ENCODE measurements around the gene EFCAB10. TPM values are rescaled to one million over a fixed set of nuclear protein-coding genes. Genes with fewer than 3 reads are reported as not detected.

EFCAB10 gene
- total and polyA plus RNA-seq, 2 of the 13 experiments (the other 11 are each of a cell fraction or from before 2014, with no cell fraction given), result 0.40 TPM; not detected in 1

DNA sequence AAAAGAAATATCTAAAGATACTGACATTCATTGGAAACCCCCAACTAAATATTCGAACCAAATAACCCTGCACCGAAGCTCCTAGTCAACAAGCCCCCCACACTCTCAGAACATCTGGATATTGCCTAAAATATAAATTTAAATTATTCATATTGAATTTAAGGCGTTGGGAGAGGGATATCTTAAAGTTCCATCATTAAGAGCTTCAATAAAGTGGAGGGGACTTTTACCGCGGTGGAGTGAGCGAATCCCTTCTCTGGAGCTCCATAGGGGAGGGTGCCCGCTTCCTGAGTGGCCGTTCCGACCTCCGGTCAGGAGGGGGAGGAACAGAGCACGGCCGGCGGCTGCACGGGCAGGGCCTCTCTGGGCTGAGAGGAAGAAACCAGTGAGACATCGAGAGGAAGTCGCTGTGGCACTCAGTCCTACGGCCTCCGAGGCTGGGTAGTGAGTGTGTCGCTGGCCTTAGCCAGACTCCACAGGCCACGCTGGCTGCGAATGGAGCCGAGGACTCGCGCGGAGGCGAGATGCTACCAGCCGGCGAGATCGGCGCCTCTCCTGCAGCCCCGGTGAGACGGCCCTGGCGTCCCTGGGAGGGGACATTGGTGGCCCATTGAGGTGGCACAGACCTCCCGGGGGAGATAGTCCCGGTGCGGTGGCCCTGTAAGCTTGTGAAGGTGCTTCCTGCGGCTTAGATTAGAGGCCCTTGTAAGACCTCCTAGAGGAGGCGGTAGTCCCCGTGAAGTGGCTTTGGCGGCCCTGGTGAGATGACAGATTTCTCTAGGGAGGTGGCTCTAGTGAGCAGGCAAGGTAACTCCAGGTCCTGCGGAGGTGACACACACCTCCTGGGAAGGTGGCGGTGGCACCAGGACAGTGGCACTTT, 49.3 kb downstream of the EFCAB10 start, which contains the start of gene RINT1 (continued):
- TF ChIP-seq, protein P1, sequence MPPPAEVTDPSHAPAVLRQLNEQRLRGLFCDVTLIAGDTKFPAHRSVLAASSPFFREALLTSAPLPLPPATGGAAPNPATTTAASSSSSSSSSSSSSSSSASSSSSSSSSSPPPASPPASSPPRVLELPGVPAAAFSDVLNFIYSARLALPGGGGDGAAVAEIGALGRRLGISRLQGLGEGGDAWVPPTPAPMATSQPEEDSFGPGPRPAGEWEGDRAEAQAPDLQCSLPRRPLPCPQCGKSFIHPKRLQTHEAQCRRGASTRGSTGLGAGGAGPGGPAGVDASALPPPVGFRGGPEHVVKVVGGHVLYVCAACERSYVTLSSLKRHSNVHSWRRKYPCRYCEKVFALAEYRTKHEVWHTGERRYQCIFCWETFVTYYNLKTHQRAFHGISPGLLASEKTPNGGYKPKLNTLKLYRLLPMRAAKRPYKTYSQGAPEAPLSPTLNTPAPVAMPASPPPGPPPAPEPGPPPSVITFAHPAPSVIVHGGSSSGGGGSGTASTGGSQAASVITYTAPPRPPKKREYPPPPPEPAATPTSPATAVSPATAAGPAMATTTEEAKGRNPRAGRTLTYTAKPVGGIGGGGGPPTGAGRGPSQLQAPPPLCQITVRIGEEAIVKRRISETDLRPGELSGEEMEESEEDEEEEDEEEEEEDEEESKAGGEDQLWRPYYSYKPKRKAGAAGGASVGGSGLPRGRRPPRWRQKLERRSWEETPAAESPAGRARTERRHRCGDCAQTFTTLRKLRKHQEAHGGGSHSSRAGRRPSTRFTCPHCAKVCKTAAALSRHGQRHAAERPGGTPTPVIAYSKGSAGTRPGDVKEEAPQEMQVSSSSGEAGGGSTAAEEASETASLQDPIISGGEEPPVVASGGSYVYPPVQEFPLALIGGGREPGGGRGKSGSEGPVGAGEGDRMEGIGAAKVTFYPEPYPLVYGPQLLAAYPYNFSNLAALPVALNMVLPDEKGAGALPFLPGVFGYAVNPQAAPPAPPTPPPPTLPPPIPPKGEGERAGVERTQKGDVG (CRISPR knock-in tag; IDR thresholded peaks at IDR 0.05; ENCODE audit: borderline replicate concordance), result no peak
- no peak for TF ChIP-seq ARNT (IDR thresholded peaks at IDR 0.05)
- TF ChIP-seq RFXANK (CRISPR knock-in tag; IDR thresholded peaks at IDR 0.05), result peak; percentile 20; the same call in 1 of the 2 replicates
- TF ChIP-seq SNAPC2 (CRISPR knock-in tag; IDR thresholded peaks at IDR 0.05), result no peak
- TF ChIP-seq FOXO1 (CRISPR knock-in tag; IDR thresholded peaks at IDR 0.05), result peak; percentile 79
- peak; percentile 82 for TF ChIP-seq MXD4 (CRISPR knock-in tag; IDR thresholded peaks at IDR 0.05)
- TF ChIP-seq GATAD1 (CRISPR knock-in tag; IDR thresholded peaks at IDR 0.05), result peak; percentile 93
- TF ChIP-seq, protein P2, sequence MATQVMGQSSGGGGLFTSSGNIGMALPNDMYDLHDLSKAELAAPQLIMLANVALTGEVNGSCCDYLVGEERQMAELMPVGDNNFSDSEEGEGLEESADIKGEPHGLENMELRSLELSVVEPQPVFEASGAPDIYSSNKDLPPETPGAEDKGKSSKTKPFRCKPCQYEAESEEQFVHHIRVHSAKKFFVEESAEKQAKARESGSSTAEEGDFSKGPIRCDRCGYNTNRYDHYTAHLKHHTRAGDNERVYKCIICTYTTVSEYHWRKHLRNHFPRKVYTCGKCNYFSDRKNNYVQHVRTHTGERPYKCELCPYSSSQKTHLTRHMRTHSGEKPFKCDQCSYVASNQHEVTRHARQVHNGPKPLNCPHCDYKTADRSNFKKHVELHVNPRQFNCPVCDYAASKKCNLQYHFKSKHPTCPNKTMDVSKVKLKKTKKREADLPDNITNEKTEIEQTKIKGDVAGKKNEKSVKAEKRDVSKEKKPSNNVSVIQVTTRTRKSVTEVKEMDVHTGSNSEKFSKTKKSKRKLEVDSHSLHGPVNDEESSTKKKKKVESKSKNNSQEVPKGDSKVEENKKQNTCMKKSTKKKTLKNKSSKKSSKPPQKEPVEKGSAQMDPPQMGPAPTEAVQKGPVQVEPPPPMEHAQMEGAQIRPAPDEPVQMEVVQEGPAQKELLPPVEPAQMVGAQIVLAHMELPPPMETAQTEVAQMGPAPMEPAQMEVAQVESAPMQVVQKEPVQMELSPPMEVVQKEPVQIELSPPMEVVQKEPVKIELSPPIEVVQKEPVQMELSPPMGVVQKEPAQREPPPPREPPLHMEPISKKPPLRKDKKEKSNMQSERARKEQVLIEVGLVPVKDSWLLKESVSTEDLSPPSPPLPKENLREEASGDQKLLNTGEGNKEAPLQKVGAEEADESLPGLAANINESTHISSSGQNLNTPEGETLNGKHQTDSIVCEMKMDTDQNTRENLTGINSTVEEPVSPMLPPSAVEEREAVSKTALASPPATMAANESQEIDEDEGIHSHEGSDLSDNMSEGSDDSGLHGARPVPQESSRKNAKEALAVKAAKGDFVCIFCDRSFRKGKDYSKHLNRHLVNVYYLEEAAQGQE (IDR thresholded peaks at IDR 0.05; ENCODE audit: borderline replicate concordance in 1 of 2, low read depth in 1 of 2, low read length in 2 of 2), result peak in 1 of 2 experiments; percentile 56; a peak in 1 of 4 replicates
- TF ChIP-seq ZNF230 (CRISPR knock-in tag; IDR thresholded peaks at IDR 0.05), result peak; percentile 75
- TF ChIP-seq ZNF775 (CRISPR knock-in tag; IDR thresholded peaks at IDR 0.05; ENCODE audit: borderline replicate concordance), result no peak
- TF ChIP-seq AKAP8 (CRISPR knock-in tag; IDR thresholded peaks at IDR 0.05), result peak; percentile 89
- TF ChIP-seq, protein P3, sequence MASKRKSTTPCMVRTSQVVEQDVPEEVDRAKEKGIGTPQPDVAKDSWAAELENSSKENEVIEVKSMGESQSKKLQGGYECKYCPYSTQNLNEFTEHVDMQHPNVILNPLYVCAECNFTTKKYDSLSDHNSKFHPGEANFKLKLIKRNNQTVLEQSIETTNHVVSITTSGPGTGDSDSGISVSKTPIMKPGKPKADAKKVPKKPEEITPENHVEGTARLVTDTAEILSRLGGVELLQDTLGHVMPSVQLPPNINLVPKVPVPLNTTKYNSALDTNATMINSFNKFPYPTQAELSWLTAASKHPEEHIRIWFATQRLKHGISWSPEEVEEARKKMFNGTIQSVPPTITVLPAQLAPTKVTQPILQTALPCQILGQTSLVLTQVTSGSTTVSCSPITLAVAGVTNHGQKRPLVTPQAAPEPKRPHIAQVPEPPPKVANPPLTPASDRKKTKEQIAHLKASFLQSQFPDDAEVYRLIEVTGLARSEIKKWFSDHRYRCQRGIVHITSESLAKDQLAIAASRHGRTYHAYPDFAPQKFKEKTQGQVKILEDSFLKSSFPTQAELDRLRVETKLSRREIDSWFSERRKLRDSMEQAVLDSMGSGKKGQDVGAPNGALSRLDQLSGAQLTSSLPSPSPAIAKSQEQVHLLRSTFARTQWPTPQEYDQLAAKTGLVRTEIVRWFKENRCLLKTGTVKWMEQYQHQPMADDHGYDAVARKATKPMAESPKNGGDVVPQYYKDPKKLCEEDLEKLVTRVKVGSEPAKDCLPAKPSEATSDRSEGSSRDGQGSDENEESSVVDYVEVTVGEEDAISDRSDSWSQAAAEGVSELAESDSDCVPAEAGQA (IDR thresholded peaks at IDR 0.05; ENCODE audit: low read depth), result peak; percentile 66
- TF ChIP-seq, protein P3 (CRISPR knock-in tag; IDR thresholded peaks at IDR 0.05; ENCODE audit: borderline replicate concordance), result no peak
- TF ChIP-seq ZNF33B (CRISPR knock-in tag; IDR thresholded peaks at IDR 0.05), result peak; percentile 77; the same call in 1 of the 2 replicates
